ENCODE measurements around the gene KLHL29.

KLHL29 gene

GRCh38 chr2:23536326-23536725, 151.3 kb downstream of the KLHL29 start:
- no peak for DNase-seq

DNA sequence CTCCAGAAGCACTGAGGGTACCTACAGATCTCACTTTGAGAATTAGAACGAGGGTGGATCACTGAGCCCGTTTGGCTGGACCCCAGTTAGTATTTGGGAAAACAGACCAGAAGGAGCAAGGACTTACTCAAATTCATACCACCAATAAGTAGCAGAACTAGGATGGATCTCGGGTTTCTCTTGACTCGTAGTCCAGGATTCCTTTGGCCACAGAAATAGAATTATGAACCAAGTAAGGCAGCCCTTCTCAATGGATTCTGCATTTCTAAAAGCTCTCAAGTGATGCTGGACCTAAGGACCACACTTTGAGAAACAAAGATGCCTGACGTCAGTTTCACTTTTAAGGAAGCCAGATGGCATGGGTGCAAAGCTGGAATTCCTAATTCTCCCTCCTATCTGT, 153.0 kb downstream of the KLHL29 start:
- no peak for DNase-seq

GRCh38 chr2:23538566-23538965, 153.6 kb downstream of the KLHL29 start:
- no peak for DNase-seq

DNA sequence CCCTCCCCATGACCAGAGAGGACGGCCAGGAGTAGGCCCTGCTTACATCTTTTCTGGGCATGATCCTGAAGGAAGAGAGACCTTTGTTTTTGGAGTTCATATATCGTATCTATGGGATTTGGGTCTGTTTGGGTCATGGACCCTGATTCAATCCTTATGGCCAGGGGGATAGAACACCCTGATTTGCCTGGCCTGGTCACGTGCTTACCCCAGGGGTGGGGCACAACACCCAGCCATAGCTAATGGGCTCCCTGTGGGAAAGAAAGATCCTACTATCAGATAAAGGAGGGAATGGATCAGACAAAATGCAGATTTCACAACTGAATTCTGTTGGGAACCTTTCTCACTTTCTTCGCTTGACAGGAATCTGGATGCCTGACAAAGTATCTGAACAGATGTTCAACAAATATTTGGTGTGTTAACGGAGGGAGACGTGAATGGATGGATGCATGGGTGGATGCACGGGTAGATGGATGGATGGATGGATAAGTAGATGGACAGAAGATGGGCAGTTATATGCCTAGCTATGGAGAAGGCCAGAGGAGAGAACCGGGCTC, 155.9 kb downstream of the KLHL29 start:
- no peak for DNase-seq

- no peak for DNase-seq
These were observed 156.7 kb downstream of the KLHL29 start for GRCh38 chr2:23541503-23542229.

DNA sequence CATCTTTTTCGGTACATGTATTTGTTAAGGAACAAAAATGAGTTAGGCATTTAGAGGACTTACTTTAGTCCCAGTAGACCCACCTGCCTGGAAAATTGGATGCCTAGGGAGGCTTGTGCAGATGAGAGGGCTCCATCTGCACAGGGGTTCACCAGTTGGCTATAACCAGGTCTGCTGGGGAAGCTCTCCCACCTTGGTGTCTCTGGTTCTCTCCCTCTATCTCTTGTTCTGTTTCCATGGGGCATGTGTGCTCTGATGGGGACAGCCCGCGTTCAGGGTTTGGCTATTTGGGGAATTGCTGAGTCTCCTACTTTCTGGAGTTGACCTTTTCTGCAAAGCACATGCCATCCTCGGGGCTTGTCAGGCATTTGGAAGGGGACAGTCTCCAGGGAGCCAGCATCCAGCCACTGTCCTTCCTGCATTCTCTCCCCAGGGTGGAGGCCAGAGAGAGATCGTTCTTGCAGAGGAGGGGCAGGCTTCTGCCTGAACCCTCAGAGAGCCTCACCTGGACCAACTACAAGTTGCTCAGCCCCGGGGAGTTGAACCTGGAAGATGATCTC, 157.3 kb downstream of the KLHL29 start:
- no peak for DNase-seq

DNA sequence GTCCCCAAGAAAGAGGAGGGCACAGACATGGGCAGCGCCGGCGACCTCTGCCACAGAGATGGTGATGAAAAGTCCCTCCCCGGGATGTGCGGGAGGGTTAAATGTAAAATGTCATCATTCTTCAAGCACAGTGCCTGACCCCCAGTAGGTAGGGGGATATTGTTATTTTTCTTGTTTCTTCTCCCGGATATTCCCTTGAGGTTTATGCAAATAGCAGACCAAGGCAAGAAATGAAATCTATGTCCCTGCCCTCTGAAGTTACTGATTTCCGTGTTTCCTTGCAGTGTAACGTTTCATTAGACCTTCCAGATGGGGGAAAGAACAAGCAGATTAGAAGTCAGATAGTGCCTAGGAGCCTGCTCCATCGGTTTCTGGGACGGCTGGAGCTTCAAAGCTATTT, 158.3 kb downstream of the KLHL29 start:
- DNase-seq, result no peak

- DNase-seq, result no peak
These were observed 158.7 kb downstream of the KLHL29 start for GRCh38 chr2:23543728-23544127.

- DNase-seq, result no peak
These were observed 159.8 kb downstream of the KLHL29 start for GRCh38 chr2:23544589-23545295.

- DNase-seq, result no peak
These were observed 160.4 kb downstream of the KLHL29 start for GRCh38 chr2:23545396-23545795.

DNA sequence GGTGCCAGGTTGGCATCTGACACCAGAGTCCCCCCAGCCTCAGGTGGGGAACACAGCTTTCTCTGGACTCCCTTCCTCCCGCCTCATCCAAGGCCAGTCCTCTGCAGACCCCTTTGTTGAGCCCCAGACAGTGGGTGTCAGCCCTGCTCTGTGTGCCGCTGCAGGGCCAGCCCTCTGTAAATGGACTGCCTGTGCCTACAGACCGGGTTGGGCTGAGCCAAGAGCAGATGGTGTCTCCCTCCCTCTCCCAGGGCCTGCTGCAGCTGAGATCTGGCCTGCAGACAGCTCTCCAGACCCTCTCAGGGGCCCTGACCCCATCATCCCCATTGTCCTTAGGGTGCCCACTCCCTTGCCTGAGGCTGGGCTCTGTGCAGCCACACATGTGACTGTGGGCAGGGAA, 160.8 kb downstream of the KLHL29 start:
- no peak for DNase-seq

DNA sequence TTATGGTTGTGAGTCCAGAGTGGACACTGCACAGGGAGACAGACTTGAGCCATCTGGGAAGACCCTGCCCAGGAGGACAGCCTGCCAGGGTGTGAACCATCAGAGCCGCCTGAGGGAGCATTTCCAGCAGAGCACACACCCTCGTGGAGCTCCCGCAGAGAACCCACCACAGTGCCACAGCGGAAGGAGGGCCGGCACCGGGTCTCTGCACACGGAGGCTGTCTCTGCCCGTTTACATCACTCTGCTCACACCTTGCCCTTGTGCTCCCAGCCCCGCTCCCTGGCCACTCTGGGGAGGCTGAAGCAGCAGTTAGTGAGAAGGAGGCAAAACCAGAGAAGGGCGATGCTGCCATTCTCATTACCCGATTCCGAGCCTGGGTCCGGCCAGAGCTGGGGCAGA, 161.9 kb downstream of the KLHL29 start:
- DNase-seq, result no peak

DNA sequence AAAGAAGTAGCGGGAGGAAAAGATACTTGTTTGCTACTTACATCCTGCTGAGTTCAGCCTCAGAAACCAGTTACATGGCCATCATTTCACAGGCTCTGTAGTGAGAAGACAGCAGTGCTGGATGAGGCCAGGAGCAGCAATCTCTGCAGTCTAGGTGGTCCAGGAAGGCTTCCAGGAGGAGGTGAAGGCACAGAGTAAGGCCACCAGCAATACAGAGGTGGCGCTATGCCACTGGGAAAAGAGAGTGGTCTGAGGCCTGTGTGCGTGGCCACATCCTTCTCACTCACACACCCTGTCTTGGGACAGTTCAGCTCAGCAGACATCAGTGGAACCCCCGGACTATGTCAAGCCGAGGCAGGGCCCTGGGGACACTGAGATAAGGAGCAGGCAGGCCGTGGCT, 162.7 kb downstream of the KLHL29 start:
- DNase-seq, result no peak

DNA sequence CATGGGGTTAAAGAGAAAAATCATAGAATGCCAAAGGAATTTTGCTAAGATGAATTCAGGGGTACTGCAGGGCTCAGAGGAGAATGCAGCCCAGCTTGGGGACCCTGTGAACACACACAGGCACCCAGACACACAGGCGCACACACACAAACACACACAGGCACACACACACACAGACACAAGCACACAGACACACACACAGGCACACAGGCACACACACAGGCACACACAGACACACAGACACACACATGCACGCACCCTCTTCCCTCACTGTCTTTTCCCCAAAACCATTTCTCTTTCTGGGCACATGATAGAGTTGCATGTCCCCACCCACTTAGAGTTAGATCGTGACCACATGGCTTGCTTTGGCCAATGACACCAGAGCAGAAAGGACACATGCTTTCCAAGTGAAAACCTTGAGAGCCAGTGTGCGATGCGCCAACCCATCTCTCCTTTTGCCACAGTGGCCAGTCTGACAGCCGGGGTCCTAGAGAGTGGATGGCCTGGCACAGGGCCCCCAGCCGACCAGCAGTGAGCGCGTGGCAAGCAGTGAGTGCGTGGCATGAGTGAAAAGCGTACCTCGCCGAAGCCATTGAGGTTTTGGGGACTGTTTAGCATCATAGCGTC, 163.3 kb downstream of the KLHL29 start:
- DNase-seq, result no peak

GRCh38 chr2:23549051-23549450, 164.1 kb downstream of the KLHL29 start:
- no peak for DNase-seq

DNA sequence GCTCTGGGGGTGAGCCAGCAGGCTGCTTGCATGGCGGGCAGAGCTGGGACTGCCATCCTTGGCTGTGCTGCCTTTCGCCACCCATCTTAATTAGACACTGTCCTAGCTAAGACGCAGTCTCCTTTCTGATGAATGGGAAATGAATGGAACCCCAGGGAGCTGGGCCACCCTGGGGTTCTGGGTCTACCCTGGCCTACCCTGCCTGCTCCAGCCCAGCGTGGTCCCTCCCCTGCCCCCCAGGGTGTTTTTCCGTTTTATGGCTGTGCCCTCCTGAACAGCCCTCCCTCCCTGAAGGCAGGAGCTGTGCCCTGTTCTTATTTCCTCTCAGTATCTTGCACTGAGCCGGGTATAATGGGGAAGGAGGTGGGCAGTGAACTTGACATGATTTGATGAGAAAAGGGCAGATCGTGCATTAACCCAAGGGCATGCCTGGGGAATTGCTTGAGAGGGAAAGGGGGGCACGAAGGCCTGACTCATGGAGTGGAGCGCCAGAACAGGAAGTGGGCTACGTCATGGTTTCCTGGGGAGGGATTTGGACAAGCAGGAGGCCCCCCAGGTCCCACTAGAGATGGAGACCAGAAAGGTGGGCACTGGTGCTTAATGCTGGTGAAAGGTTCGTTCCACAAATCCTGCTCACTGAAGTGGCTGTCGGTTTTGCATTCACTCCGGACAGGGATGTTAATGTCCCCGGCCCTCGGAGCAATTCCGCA, 165.0 kb downstream of the KLHL29 start:
- no peak for DNase-seq

- DNase-seq, result no peak
These were observed 165.6 kb downstream of the KLHL29 start for GRCh38 chr2:23550553-23550952.

DNA sequence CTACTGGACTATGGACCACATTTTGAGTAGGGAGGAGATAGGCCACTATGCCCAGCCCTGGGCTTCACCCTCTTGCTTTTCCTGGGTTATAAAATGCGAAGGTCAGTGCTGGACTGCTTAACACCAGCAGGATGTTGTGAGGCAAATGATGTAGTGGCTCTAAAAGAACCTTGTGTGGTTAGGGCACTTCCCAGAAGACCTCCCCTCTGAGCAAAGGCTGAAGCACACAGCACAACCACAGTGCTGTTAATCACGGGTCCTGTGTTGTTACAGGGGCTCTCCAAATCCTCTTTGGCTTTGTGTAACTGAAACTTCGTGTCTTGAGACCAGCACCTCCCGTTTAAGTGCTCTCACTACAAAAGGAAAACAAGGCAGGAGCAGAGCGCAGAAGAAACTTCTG, 166.9 kb downstream of the KLHL29 start:
- no peak for DNase-seq

DNA sequence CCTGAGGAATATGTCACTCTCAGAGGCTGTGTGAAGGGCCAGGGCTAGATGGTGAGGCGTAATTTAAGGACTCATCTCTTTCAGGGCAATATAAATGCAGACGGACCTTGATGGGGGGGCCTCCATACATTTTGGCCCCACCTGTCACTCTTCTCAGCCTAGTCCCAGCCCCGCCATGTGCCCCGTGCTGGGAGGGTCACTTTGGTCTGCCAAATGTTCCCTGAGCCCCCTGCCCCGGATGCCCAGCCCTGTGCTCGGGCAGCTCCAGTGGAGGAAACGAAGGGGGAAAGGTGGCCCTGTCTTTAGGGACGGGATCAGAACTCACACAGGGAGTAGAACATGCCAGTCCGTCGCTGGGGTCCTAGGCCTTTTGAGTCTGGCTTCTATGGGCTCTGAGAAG, 168.6 kb downstream of the KLHL29 start:
- DNase-seq, result no peak

- DNase-seq, result no peak
These were observed 169.2 kb downstream of the KLHL29 start for GRCh38 chr2:23554054-23554697.

GRCh38 chr2:23555944-23556343, 171.0 kb downstream of the KLHL29 start:
- DNase-seq, result no peak

DNA sequence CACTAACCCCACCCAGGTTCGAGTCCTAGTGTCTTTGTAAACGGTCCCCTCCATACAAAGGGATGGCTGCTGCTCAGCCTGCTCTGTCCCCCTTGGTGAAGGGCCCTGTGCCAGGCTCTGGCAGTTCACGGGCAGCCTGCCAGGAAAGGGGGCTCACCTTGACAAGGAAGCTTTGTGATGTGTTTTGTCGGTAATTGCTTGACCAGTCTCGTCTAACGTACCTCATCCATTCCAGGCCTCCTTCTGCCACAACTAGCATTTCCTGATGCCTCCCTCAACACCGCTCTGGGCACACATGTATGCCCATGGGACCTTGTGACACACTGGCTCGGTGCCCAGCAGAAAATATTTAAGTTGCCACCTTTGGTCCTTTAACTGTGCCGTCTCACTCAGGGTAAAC, 171.9 kb downstream of the KLHL29 start:
- no peak for DNase-seq
